Endothelial cell of umbilical vein (primary cell): ENCODE data around the gene ZC3H18.

ENCODE experiments used
- EZH2 ChIP-seq: IDR thresholded peaks from 2 replicates; pipeline ENCODE4 v1.6.1; 2012; ENCODE audit warnings: borderline replicate concordance, low read depth, mild to moderate bottlenecking, moderate library complexity, low read length, inconsistent platforms; ENCODE audit not compliant: severe bottlenecking
- FOS ChIP-seq: IDR thresholded peaks from 2 replicates; pipeline ENCODE4 v1.6.1; 2011; ENCODE audit warnings: mild to moderate bottlenecking, low read length, moderate library complexity, borderline replicate concordance; ENCODE audit not compliant: insufficient read depth
- GATA2 ChIP-seq: IDR thresholded peaks from 2 replicates; pipeline ENCODE4 v1.7.0; 2011; ENCODE audit warnings: low read depth, mild to moderate bottlenecking, moderate library complexity, mixed read lengths, low read length; ENCODE audit not compliant: insufficient read length, insufficient read depth
- JUN ChIP-seq: IDR thresholded peaks from 2 replicates; pipeline ENCODE4 v1.6.1; 2011; ENCODE audit warnings: borderline replicate concordance, low read depth; ENCODE audit not compliant: insufficient read length, insufficient read depth
- MAX ChIP-seq: IDR thresholded peaks from 2 replicates; pipeline ENCODE4 v1.6.1; 2011; ENCODE audit not compliant: insufficient read depth, insufficient read length
- MYC ChIP-seq: IDR thresholded peaks from one replicate; pipeline ENCODE4 v1.6.1; 2011; ENCODE audit warnings: mild to moderate bottlenecking, low read depth, low read length
- POLR2A ChIP-seq: IDR thresholded peaks from 2 replicates; pipeline ENCODE4 v1.6.1; 2012; ENCODE audit warnings: low read depth, mild to moderate bottlenecking, control low read depth, low read length
- POLR2AphosphoS5 ChIP-seq: IDR thresholded peaks from 2 replicates; pipeline ENCODE4 v1.6.1; 2012; ENCODE audit warnings: low read depth, mild to moderate bottlenecking, control low read depth, low read length, moderate library complexity; ENCODE audit not compliant: insufficient read depth
- TF ChIP-seq, protein P1 (sequence below), 2 donors: IDR thresholded peaks; 1 replicate in 1 of 2; 2 replicates in 1 of 2; pipeline ENCODE4 v1.5.1; 2011; ENCODE audit warnings: low read length in 2 of 2, mild to moderate bottlenecking in 2 of 2, moderate library complexity in 2 of 2, control low read depth in 1 of 2, inconsistent platforms in 1 of 2, low read depth in 1 of 2; ENCODE audit not compliant: insufficient read depth in 1 of 2; ENCODE audit errors: extremely low read depth in 1 of 2

DNA sequence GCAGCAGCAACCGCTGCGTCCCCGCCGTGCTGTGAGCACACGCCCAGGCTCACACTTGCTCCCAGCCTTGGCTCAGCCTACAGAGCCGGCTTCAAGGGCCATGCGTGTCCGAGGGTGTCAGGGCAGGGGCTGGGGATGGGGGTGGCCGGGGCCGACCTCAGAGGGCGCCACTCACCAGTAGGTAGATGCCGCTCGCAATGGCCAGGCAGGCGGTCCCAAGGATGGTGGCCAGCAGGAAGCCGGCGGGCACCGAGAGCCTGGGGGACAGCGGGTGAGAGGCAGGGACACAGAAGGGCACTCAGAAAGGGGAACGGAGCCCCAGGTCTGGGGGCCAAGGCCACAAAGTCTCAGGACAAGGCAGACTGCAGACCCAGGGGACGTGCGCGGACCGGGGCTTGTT, 75.7 kb downstream of the ZC3H18 start:
- TF ChIP-seq, protein P1, sequence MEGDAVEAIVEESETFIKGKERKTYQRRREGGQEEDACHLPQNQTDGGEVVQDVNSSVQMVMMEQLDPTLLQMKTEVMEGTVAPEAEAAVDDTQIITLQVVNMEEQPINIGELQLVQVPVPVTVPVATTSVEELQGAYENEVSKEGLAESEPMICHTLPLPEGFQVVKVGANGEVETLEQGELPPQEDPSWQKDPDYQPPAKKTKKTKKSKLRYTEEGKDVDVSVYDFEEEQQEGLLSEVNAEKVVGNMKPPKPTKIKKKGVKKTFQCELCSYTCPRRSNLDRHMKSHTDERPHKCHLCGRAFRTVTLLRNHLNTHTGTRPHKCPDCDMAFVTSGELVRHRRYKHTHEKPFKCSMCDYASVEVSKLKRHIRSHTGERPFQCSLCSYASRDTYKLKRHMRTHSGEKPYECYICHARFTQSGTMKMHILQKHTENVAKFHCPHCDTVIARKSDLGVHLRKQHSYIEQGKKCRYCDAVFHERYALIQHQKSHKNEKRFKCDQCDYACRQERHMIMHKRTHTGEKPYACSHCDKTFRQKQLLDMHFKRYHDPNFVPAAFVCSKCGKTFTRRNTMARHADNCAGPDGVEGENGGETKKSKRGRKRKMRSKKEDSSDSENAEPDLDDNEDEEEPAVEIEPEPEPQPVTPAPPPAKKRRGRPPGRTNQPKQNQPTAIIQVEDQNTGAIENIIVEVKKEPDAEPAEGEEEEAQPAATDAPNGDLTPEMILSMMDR (IDR thresholded peaks at IDR 0.05; ENCODE audit: extremely low read depth in 1 of 2, insufficient read depth in 1 of 2, low read depth in 1 of 2, low read length in 2 of 2), result no peak
- no peak for TF ChIP-seq POLR2A
- no peak for TF ChIP-seq JUN
- TF ChIP-seq MAX, result no peak
- TF ChIP-seq EZH2, result no peak
- TF ChIP-seq POLR2AphosphoS5, result no peak
- TF ChIP-seq MYC, result no peak
- TF ChIP-seq GATA2, result no peak
- no peak for TF ChIP-seq FOS
